ENCODE measurements around the gene LLGL2.

GRCh38 chr17:75493476-75494129 lies 31.9 kb upstream of the LLGL2 start:
- TF ChIP-seq CTCF (optimal IDR thresholded peaks at IDR 0.05 in 1 of 3, IDR thresholded peaks at IDR 0.05 in 1 of 3, conservative IDR thresholded peaks at IDR 0.05 in 1 of 3; ENCODE audit: extremely low read depth in 1 of 3, insufficient read depth in 2 of 3, low read length in 3 of 3) (no peak), EZH2 (IDR thresholded peaks at IDR 0.05; ENCODE audit: low read length) (no peak)

Data from keratinocyte (primary cell).